Trophoblast cell (in vitro differentiated cells and primary cell): ENCODE results near the gene MEDAG.

Experiments used
- DNase-seq, 2 donors: peaks; one replicate each; pipeline ENCODE4 v3.0.0-alpha.2; 2016
- H2AFZ ChIP-seq: 2 replicates; pipeline ENCODE4 v1.6.1; 2013; ENCODE audit warnings: low read length, moderate library complexity, mild to moderate bottlenecking; ENCODE audit not compliant: insufficient read depth, poor library complexity
- H2AK5ac ChIP-seq: 2 replicates; pipeline ENCODE4 v1.6.1; 2013; ENCODE audit warnings: mild to moderate bottlenecking, low read length
- H2BK120ac ChIP-seq: 2 replicates; pipeline ENCODE4 v1.6.1; 2013; ENCODE audit warnings: low read length, mild to moderate bottlenecking, moderate library complexity; ENCODE audit not compliant: insufficient read depth, poor library complexity
- H2BK12ac ChIP-seq: 2 replicates; pipeline ENCODE4 v1.6.1; 2013; ENCODE audit warnings: mild to moderate bottlenecking, low read length, moderate library complexity
- H2BK5ac ChIP-seq: 2 replicates; pipeline ENCODE4 v1.6.1; 2013; ENCODE audit warnings: low read length, low read depth, moderate library complexity, mild to moderate bottlenecking; ENCODE audit not compliant: poor library complexity
- H3K14ac ChIP-seq: 2 replicates; pipeline ENCODE4 v1.6.1; 2013; ENCODE audit warnings: mild to moderate bottlenecking, low read length
- H3K18ac ChIP-seq: 2 replicates; pipeline ENCODE4 v1.6.1; 2013; ENCODE audit warnings: mild to moderate bottlenecking, low read length
- H3K23ac ChIP-seq: 2 replicates; pipeline ENCODE4 v1.6.1; 2013; ENCODE audit warnings: low read length
- H3K27ac ChIP-seq: 2 replicates; pipeline ENCODE4 v1.5.1; 2013; ENCODE audit warnings: low read depth, mild to moderate bottlenecking, inconsistent platforms, low read length, moderate library complexity
- H3K27me3 ChIP-seq: 2 replicates; pipeline ENCODE4 v1.6.1; 2013; ENCODE audit warnings: inconsistent platforms, mild to moderate bottlenecking, low read length, moderate library complexity; ENCODE audit not compliant: insufficient read depth
- H3K36me3 ChIP-seq, 2 experiments: 1 replicate in 1 of 2; 2 replicates in 1 of 2; pipeline ENCODE4 v1.6.1; 2013; ENCODE audit warnings: low read length in 2 of 2, mild to moderate bottlenecking in 2 of 2, moderate library complexity in 1 of 2; ENCODE audit not compliant: insufficient read depth in 2 of 2, control insufficient read depth in 1 of 2
- H3K4ac ChIP-seq: 2 replicates; pipeline ENCODE4 v1.6.1; 2013; ENCODE audit warnings: low read depth, mild to moderate bottlenecking, low read length, moderate library complexity
- H3K4me1 ChIP-seq, 2 experiments: 1 replicate in 1 of 2; 2 replicates in 1 of 2; pipeline ENCODE4 v1.6.1; 2013; ENCODE audit warnings: low read length in 2 of 2, mild to moderate bottlenecking in 2 of 2, moderate library complexity in 1 of 2; ENCODE audit not compliant: insufficient read depth in 2 of 2, control insufficient read depth in 1 of 2
- H3K4me2 ChIP-seq: 2 replicates; pipeline ENCODE4 v1.6.1; 2013; ENCODE audit warnings: inconsistent platforms, mild to moderate bottlenecking, low read length, moderate library complexity
- H3K4me3 ChIP-seq: 2 replicates; pipeline ENCODE4 v1.5.1; 2013; ENCODE audit warnings: mild to moderate bottlenecking, low read depth, low read length, inconsistent platforms
- H3K79me1 ChIP-seq: one replicate; pipeline ENCODE4 v1.6.1; 2013; ENCODE audit warnings: low read length
- H3K79me2 ChIP-seq: 2 replicates; pipeline ENCODE4 v1.6.1; 2013; ENCODE audit warnings: low read length, mild to moderate bottlenecking; ENCODE audit not compliant: control insufficient read depth, insufficient read depth, poor library complexity
- H3K9ac ChIP-seq: 2 replicates; pipeline ENCODE4 v1.6.1; 2013; ENCODE audit warnings: mild to moderate bottlenecking, low read length
- H3K9me3 ChIP-seq: 2 replicates; pipeline ENCODE4 v1.6.1; 2013; ENCODE audit warnings: low read depth, mild to moderate bottlenecking, control low read depth, inconsistent platforms, low read length; ENCODE audit not compliant: insufficient read depth
- H4K12ac ChIP-seq: 2 replicates; pipeline ENCODE4 v1.6.1; 2013; ENCODE audit warnings: low read depth, mild to moderate bottlenecking, low read length, moderate library complexity
- H4K8ac ChIP-seq: 2 replicates; pipeline ENCODE4 v1.6.1; 2013; ENCODE audit warnings: low read depth, mild to moderate bottlenecking, low read length, moderate library complexity
- H4K91ac ChIP-seq: one replicate; pipeline ENCODE4 v1.6.1; 2013; ENCODE audit warnings: low read depth, mild to moderate bottlenecking, low read length, moderate library complexity
- WGBS: extraction: QIAGEN DNeasy Blood & Tissue Kit; methylation state at CpG from one replicate; pipeline ENCODE4 v1.1.7; 2013; ENCODE audit warnings: missing lambda C conversion rate; ENCODE audit not compliant: insufficient read length, insufficient coverage; ENCODE audit errors: extremely low coverage; 5-methylcytosine and 5-hydroxymethylcytosine counted together

Gene MEDAG

DNA sequence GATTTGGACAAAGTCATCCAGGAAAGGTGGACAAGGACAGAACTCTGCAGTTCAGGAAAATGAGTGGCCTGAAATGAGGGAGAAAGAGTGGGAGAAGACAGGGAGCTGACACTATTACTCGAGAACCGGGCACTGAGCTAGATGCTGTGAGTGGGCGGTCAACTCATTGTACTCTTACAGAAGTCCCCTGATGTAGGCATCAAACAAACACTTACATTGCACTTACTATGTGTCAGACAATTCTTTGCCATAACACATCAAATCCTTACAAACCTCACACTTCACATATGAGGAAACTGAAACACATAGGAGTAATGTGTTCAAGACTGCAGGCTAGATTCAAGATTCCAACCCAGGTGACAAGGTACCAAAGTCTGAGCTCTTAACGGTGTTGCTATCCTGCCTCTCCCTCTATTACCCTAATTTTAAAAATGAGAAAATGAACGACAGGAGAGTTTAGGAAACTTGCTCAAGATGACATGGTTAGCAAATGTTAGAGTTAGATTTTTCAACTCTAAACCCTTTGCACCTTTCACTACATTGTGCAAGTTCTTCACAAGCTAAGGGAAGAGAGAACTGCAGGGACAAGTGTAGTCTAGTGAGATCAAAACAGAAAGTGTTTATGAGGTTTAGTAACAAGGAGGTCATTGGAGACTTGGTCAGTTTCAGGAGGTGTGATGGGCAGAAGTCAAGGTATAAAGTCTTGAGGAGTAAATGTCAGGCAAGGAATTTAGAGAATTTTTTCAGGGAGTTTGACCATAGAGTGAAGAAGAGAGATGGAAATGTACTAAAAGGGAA is 4.9 kb upstream of the MEDAG start:
- Histone ChIP-seq H2AFZ (no peak overlapping the region), H2BK5ac (no peak overlapping the region), H3K14ac (no peak overlapping the region), H3K4me2 (no peak overlapping the region), H3K4me1 (peaks cover 4 to 15% of the 10 kb centered on the region in 2 experiments), H2AK5ac (no peak overlapping the region), H3K79me2 (peaks cover 2% of the 10 kb centered on the region), H3K23ac (no peak overlapping the region), H3K79me1 (peaks cover 8% of the 10 kb centered on the region), H4K8ac (no peak overlapping the region), H3K4ac (no peak overlapping the region), H2BK12ac (peak overlapping the region; percentile 33), H3K27me3 (no peaks in the 10 kb centered on the region), H3K18ac (no peak overlapping the region), H3K9me3 (no peaks in the 10 kb centered on the region), H3K4me3 (no peak overlapping the region), H3K27ac (no peak overlapping the region), H4K91ac (peak overlapping the region; percentile 2), H3K9ac (no peak overlapping the region), H2BK120ac (no peak overlapping the region), H3K36me3 (no peaks in the 10 kb centered on the region), H4K12ac (no peak overlapping the region)
- no CpG with 5 or more reads among the region's 5 CpGs for WGBS
- DNase-seq: no peak

DNA sequence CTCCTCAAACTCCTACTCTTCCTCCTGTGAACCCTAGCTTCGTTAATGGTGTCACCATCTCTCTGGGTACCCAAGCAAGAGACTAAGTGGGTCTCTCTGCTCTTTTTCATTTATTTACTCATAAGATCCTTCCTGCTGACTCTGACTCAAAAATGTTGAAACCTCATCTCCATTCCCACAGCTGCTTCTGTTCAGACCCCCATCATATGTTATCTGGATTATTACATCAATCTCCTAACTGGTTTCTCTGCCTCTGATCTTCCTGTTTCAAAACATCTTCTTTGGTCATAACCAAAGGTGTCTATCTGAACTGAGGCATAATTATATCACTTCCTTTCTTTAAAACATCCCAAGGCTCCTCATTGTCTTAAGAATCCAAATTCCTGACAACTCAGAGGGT is 2.0 kb upstream of the MEDAG start:
- no CpG with 5 or more reads among the region's 1 CpG for WGBS

GRCh38 chr13:30906411-30907051 is 460 bp downstream of the MEDAG start:
- peak overlapping the region; percentile 73 for H2BK5ac ChIP-seq
- WGBS: no CpG with 5 or more reads among the region's 60 CpGs
- peak overlapping the region; percentile 36 for H3K14ac ChIP-seq
- H3K79me1 ChIP-seq: peaks cover 20% of the 10 kb centered on the region
- no peaks in the 10 kb centered on the region for H3K9me3 ChIP-seq
- peaks cover 18 to 25% of the 10 kb centered on the region in 2 experiments for H3K4me1 ChIP-seq
- peak overlapping the region; percentile 56 for H3K4me2 ChIP-seq
- H3K23ac ChIP-seq: no peak overlapping the region
- H3K27ac ChIP-seq: peak overlapping the region; percentile 73
- H2BK120ac ChIP-seq: peak overlapping the region; percentile 56
- H4K8ac ChIP-seq: peak overlapping the region; percentile 85
- peak overlapping the region; percentile 89 for H2AK5ac ChIP-seq
- H3K36me3 ChIP-seq: peaks cover 0 to 2% of the 10 kb centered on the region in 2 experiments
- peak overlapping the region; percentile 61 for H3K4ac ChIP-seq
- peak overlapping the region; percentile 93 for H2BK12ac ChIP-seq
- no peaks in the 10 kb centered on the region for H3K27me3 ChIP-seq
- H4K91ac ChIP-seq: peak overlapping the region; percentile 93
- peak overlapping the region; percentile 51 for H4K12ac ChIP-seq
- H3K9ac ChIP-seq: no peak overlapping the region
- DNase-seq: no peak
- H3K18ac ChIP-seq: peak overlapping the region; percentile 88
- H3K79me2 ChIP-seq: peaks cover 2% of the 10 kb centered on the region
- H2AFZ ChIP-seq: peak overlapping the region; percentile 37
- H3K4me3 ChIP-seq: peak overlapping the region; percentile 63

More for the DNA sequence above, 2.0 kb upstream of the MEDAG start:
- H3K9ac ChIP-seq: no peak overlapping the region
- H3K27ac ChIP-seq: no peak overlapping the region
- DNase-seq: peak in 1 of 2 donors; percentile 4
- H3K4me1 ChIP-seq: peaks cover 18 to 25% of the 10 kb centered on the region in 2 experiments
- no peak overlapping the region for H2BK12ac ChIP-seq
- H3K36me3 ChIP-seq: no peaks in the 10 kb centered on the region
- H2AFZ ChIP-seq: no peak overlapping the region
- no peaks in the 10 kb centered on the region for H3K27me3 ChIP-seq
- H3K14ac ChIP-seq: no peak overlapping the region
- no peak overlapping the region for H2BK120ac ChIP-seq
- H3K4ac ChIP-seq: no peak overlapping the region
- H4K91ac ChIP-seq: no peak overlapping the region
- peaks cover 20% of the 10 kb centered on the region for H3K79me1 ChIP-seq
- H4K8ac ChIP-seq: no peak overlapping the region
- H3K9me3 ChIP-seq: no peaks in the 10 kb centered on the region
- no peak overlapping the region for H3K23ac ChIP-seq
- H2AK5ac ChIP-seq: no peak overlapping the region
- no peak overlapping the region for H3K18ac ChIP-seq
- no peak overlapping the region for H4K12ac ChIP-seq
- no peak overlapping the region for H3K4me2 ChIP-seq
- no peak overlapping the region for H3K4me3 ChIP-seq
- H2BK5ac ChIP-seq: no peak overlapping the region
- peaks cover 2% of the 10 kb centered on the region for H3K79me2 ChIP-seq

DNA sequence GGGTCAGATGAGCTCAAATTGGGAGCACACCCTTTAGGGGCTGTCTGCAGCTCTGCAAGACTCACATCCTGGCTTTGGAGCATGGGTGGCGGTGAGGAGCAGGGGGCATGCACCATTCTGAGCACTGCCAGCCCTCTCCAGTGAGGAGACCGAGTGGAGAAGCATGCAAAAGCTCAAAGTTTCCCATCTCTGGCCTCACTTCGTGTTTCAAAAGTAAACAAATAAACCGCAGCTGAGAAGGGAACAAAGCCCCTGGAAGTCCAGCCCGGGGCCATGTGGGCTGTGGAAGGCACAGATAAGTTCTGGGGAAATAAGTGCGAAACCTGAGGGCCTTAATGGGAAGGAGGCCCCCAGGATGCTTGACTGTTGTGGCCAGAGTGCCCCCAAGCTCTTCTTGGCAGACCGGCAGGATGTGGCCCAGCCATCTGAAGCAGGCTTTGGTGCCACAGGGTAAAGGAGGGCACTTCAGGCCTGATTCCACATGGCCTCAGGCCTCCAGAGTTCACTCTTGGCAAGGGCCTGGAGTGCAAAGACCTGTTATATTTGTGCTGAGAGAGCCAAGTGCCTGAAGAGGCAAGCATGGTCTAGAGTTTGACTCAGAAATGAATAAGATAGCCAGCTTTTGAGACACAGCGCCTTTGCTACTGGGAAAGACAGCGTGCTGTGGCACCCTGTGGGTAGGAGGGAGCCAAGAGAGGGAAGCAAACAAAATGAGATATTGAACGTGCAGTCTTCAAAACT is 1.2 kb downstream of the MEDAG start:
- H2BK12ac ChIP-seq: peak overlapping the region; percentile 93
- WGBS: no CpG with 5 or more reads among the region's 10 CpGs

More for the DNA sequence above, 1.2 kb downstream of the MEDAG start:
- H3K4me3 ChIP-seq: no peak overlapping the region
- peak overlapping the region; percentile 47 for H4K12ac ChIP-seq
- peak overlapping the region; percentile 88 for H3K18ac ChIP-seq
- H3K23ac ChIP-seq: no peak overlapping the region
- H3K79me1 ChIP-seq: peaks cover 20% of the 10 kb centered on the region
- H2AK5ac ChIP-seq: peak overlapping the region; percentile 26
- H3K4ac ChIP-seq: peak overlapping the region; percentile 61
- H3K27me3 ChIP-seq: no peaks in the 10 kb centered on the region
- peak overlapping the region; percentile 73 for H2BK5ac ChIP-seq
- H3K4me2 ChIP-seq: peak overlapping the region; percentile 56
- no peaks in the 10 kb centered on the region for H3K9me3 ChIP-seq
- H4K8ac ChIP-seq: peak overlapping the region; percentile 85
- H3K27ac ChIP-seq: peak overlapping the region; percentile 73
- peaks cover 0 to 2% of the 10 kb centered on the region in 2 experiments for H3K36me3 ChIP-seq
- H2AFZ ChIP-seq: no peak overlapping the region
- DNase-seq: no peak
- peaks cover 2% of the 10 kb centered on the region for H3K79me2 ChIP-seq
- H2BK120ac ChIP-seq: peak overlapping the region; percentile 83
- H3K14ac ChIP-seq: peak overlapping the region; percentile 36
- peaks cover 18 to 25% of the 10 kb centered on the region in 2 experiments for H3K4me1 ChIP-seq
- no peak overlapping the region for H3K9ac ChIP-seq
- H4K91ac ChIP-seq: peak overlapping the region; percentile 93
